Kidney capillary endothelial cell (primary cell): ENCODE measurements around the gene METTL16.
"Not testable (repeated sequence)": the region's sequence is repeated elsewhere in the genome, so short reads cannot be mapped to it uniquely, and the experiment has no call there.

ENCODE experiments used
- DNase-seq: peaks from one replicate; pipeline ENCODE4 v3.0.0-alpha.2; 2018; ENCODE audit warnings: low spot score

METTL16 gene

GRCh38 chr17:2503627-2504026 lies 8.1 kb downstream of the METTL16 start:
- no peak for DNase-seq

- DNase-seq = no peak
Measured at GRCh38 chr17:2502871-2503580, 8.7 kb downstream of the METTL16 start.

- no peak for DNase-seq
Measured at GRCh38 chr17:2500446-2500845, 11.2 kb downstream of the METTL16 start.

GRCh38 chr17:2489286-2489685 lies 22.4 kb downstream of the METTL16 start:
- DNase-seq = not testable (repeated sequence)

- no peak for DNase-seq
Measured at GRCh38 chr17:2487306-2487705, 24.4 kb downstream of the METTL16 start.

- DNase-seq = not testable (repeated sequence)
Measured at GRCh38 chr17:2486709-2487108, 25.0 kb downstream of the METTL16 start.

- DNase-seq = no peak
Measured at GRCh38 chr17:2485970-2486369, 25.7 kb downstream of the METTL16 start.

- DNase-seq = no peak
Measured at GRCh38 chr17:2485543-2485942, 26.1 kb downstream of the METTL16 start.

- no peak for DNase-seq
Measured at GRCh38 chr17:2484876-2485275, 26.8 kb downstream of the METTL16 start.

- no peak for DNase-seq
Measured at GRCh38 chr17:2483084-2483483, 28.6 kb downstream of the METTL16 start.

- DNase-seq = no peak
Measured at GRCh38 chr17:2482218-2482617, 29.5 kb downstream of the METTL16 start.

- DNase-seq = no peak
Measured at GRCh38 chr17:2481760-2482159, 29.9 kb downstream of the METTL16 start.

GRCh38 chr17:2478458-2478857 lies 33.2 kb downstream of the METTL16 start:
- DNase-seq = no peak

GRCh38 chr17:2475056-2475455 lies 36.6 kb downstream of the METTL16 start:
- DNase-seq = no peak

GRCh38 chr17:2474371-2474770 lies 37.3 kb downstream of the METTL16 start:
- no peak for DNase-seq

- no peak for DNase-seq
Measured at GRCh38 chr17:2468270-2468669, 43.4 kb downstream of the METTL16 start.

- no peak for DNase-seq
Measured at GRCh38 chr17:2466931-2467330, 44.8 kb downstream of the METTL16 start.

GRCh38 chr17:2462481-2462880 lies 49.2 kb downstream of the METTL16 start:
- DNase-seq = no peak

GRCh38 chr17:2459917-2460271 lies 51.8 kb downstream of the METTL16 start:
- no peak for DNase-seq

GRCh38 chr17:2457913-2458312 lies 53.8 kb downstream of the METTL16 start:
- DNase-seq = no peak

- no peak for DNase-seq
Measured at GRCh38 chr17:2456475-2456874, 55.2 kb downstream of the METTL16 start.

GRCh38 chr17:2455956-2456355 lies 55.7 kb downstream of the METTL16 start:
- DNase-seq = no peak

GRCh38 chr17:2453866-2454265 lies 57.8 kb downstream of the METTL16 start:
- no peak for DNase-seq

GRCh38 chr17:2453325-2453724 lies 58.4 kb downstream of the METTL16 start:
- no peak for DNase-seq
